Caco-2 (cell line): ENCODE results near the gene SKAP2. TPM values are rescaled to one million over a fixed set of nuclear protein-coding genes. Genes with fewer than 3 reads are reported as not detected.

Source experiments
- BruUV-seq: library from RNA; stranded (reverse); fragments of 400-500 nt; replicated peaks from 2 replicates; lab custom pipeline; 2021; lab: Mats Ljungman, UMichigan
- CTCF ChIA-PET: fragments of 300-600 bp; sonication (Branson Sonifier 250); formaldehyde crosslinking; loops from one replicate; lab custom pipeline; 2022; ENCODE audit warnings: antibody characterized with exemption; lab: Charles Lee
- POLR2A ChIA-PET: fragments of 300-600 bp; sonication (Branson Sonifier 250); formaldehyde crosslinking; loops from one replicate; lab custom pipeline; 2022; ENCODE audit warnings: antibody characterized with exemption; lab: Charles Lee
- DNase-seq, 2 experiments: peaks; one replicate each; pipeline versions ENCODE4 v3.0.0 to v3.0.0-alpha.2; 2020 to 2022
- H3K27me3 ChIP-seq: replicated peaks from 2 replicates; pipeline ENCODE4 v1.6.0; 2011; ENCODE audit warnings: low read length; ENCODE audit not compliant: control insufficient read depth, insufficient read depth
- H3K36me3 ChIP-seq: 2 replicates; pipeline ENCODE4 v1.5.1; 2011; ENCODE audit warnings: low read length; ENCODE audit not compliant: control insufficient read depth, insufficient read depth
- H3K4me1 ChIP-seq: fragments of 250-450 bp; sonication (Bioruptor Pico); 2 replicates; pipeline ENCODE4 v1.5.1; 2020; ENCODE audit warnings: mild to moderate bottlenecking
- H3K4me3 ChIP-seq: 2 replicates; pipeline ENCODE4 v1.5.1; 2011; ENCODE audit warnings: low read depth, mild to moderate bottlenecking, control low read depth, low read length
- H3K9me3 ChIP-seq: fragments of 250-450 bp; sonication (Bioruptor Pico); 2 replicates; pipeline ENCODE4 v1.5.1; 2020; ENCODE audit warnings: mild to moderate bottlenecking, moderate library complexity
- H3K27ac Mint-ChIP-seq: one replicate; pipeline ENCODE4 v1.8.0; 2022; ENCODE audit warnings: mixed read lengths; ENCODE audit not compliant: unreplicated experiment
- H3K27me3 Mint-ChIP-seq: one replicate; pipeline ENCODE4 v1.8.0; 2022; ENCODE audit warnings: mixed read lengths; ENCODE audit not compliant: insufficient read depth, unreplicated experiment
- H3K36me3 Mint-ChIP-seq: one replicate; pipeline ENCODE4 v1.8.0; 2022; ENCODE audit warnings: mild to moderate bottlenecking, mixed read lengths; ENCODE audit not compliant: insufficient read depth, unreplicated experiment
- H3K4me1 Mint-ChIP-seq: one replicate; pipeline ENCODE4 v1.8.0; 2022; ENCODE audit warnings: low read depth, mixed read lengths; ENCODE audit not compliant: unreplicated experiment
- H3K4me3 Mint-ChIP-seq: one replicate; pipeline ENCODE4 v1.8.0; 2022; ENCODE audit warnings: mild to moderate bottlenecking, moderate library complexity, mixed read lengths; ENCODE audit not compliant: unreplicated experiment
- H3K9me3 Mint-ChIP-seq: one replicate; pipeline ENCODE4 v1.8.0; 2022; ENCODE audit warnings: mixed read lengths; ENCODE audit not compliant: unreplicated experiment
- CTCF ChIP-seq, 2 experiments: fragments of 200-600 bp in 1 of 2; IDR thresholded peaks; 1 replicate in 1 of 2; 2 replicates in 1 of 2; pipeline versions ENCODE4 v1.5.1 to v1.8.0; 2011 to 2022; ENCODE audit warnings: antibody characterized with exemption in 1 of 2, control low read depth in 1 of 2, inconsistent platforms in 1 of 2, low read depth in 1 of 2, low read length in 1 of 2, mild to moderate bottlenecking in 1 of 2, moderate library complexity in 1 of 2; ENCODE audit not compliant: insufficient read depth in 1 of 2, severe bottlenecking in 1 of 2, unreplicated experiment in 1 of 2
- intact Hi-C: fragments of 100-400 bp; cut with micrococcal nuclease; formaldehyde crosslinking; loops from one replicate; pipeline ENCODE4 v1.10.0; 2022; ENCODE audit not compliant: unreplicated experiment
- total RNA-seq: library from RNA; stranded (reverse); gene quantifications from 2 replicates; pipeline ENCODE4 v1.2.3, GENCODE V29; 2022

SKAP2 gene
- total RNA-seq, 1 experiment from 2014 or later: 36.2 TPM

- Mint-ChIP-seq H3K27me3 (no peaks in the 10 kb centered on the region), H3K4me1 (peaks cover 6% of the 10 kb centered on the region), H3K4me3 (no peak overlapping the region), H3K9me3 (no peaks in the 10 kb centered on the region), H3K27ac (no peak overlapping the region), H3K36me3 (no peaks in the 10 kb centered on the region)
- Histone ChIP-seq H3K27me3 (no peaks in the 10 kb centered on the region), H3K9me3 (no peaks in the 10 kb centered on the region), H3K4me3 (no peak overlapping the region), H3K4me1 (peaks cover under 1% of the 10 kb centered on the region; the same call in 1 of the 2 replicates), H3K36me3 (no peaks in the 10 kb centered on the region)
- BruUV-seq: no TSS peak
- ChIA-PET POLR2A (no interaction called here), CTCF (no interaction called here)
- DNase-seq: no peak
- intact Hi-C loops: no loop called here
- TF ChIP-seq CTCF (IDR thresholded peaks at IDR 0.05; ENCODE audit: insufficient read depth in 1 of 2, low read depth in 1 of 2, low read length in 1 of 2, severe bottlenecking in 1 of 2, unreplicated experiment in 1 of 2): no peak
Measured at GRCh38 chr7:26705567-26705966, 158.8 kb downstream of the SKAP2 start.

- Histone ChIP-seq H3K27me3 (no peaks in the 10 kb centered on the region), H3K36me3 (no peaks in the 10 kb centered on the region), H3K4me1 (peaks cover 8% of the 10 kb centered on the region), H3K9me3 (no peaks in the 10 kb centered on the region), H3K4me3 (no peak overlapping the region)
- Mint-ChIP-seq H3K4me3 (no peak overlapping the region), H3K27me3 (no peaks in the 10 kb centered on the region), H3K36me3 (no peaks in the 10 kb centered on the region), H3K27ac (no peak overlapping the region), H3K9me3 (no peaks in the 10 kb centered on the region), H3K4me1 (peaks cover 6% of the 10 kb centered on the region)
- TF ChIP-seq CTCF (IDR thresholded peaks at IDR 0.05; ENCODE audit: insufficient read depth in 1 of 2, low read depth in 1 of 2, low read length in 1 of 2, severe bottlenecking in 1 of 2, unreplicated experiment in 1 of 2): no peak
- ChIA-PET CTCF (no interaction called here), POLR2A (no interaction called here)
- no peak for DNase-seq
- intact Hi-C loops: no loop called here
- no TSS peak for BruUV-seq
Measured at GRCh38 chr7:26704786-26705185, 159.6 kb downstream of the SKAP2 start.

- BruUV-seq: no TSS peak
- Mint-ChIP-seq H3K27me3 (no peaks in the 10 kb centered on the region), H3K9me3 (no peaks in the 10 kb centered on the region), H3K4me1 (peaks cover 6% of the 10 kb centered on the region), H3K36me3 (no peaks in the 10 kb centered on the region), H3K27ac (no peak overlapping the region), H3K4me3 (no peak overlapping the region)
- Histone ChIP-seq H3K4me1 (peaks cover 16% of the 10 kb centered on the region), H3K27me3 (no peaks in the 10 kb centered on the region), H3K36me3 (no peaks in the 10 kb centered on the region), H3K9me3 (no peaks in the 10 kb centered on the region), H3K4me3 (no peak overlapping the region)
- TF ChIP-seq CTCF (IDR thresholded peaks at IDR 0.05; ENCODE audit: insufficient read depth in 1 of 2, low read depth in 1 of 2, low read length in 1 of 2, severe bottlenecking in 1 of 2, unreplicated experiment in 1 of 2): no peak
- ChIA-PET POLR2A (no interaction called here), CTCF (no interaction called here)
- no peak for DNase-seq
- intact Hi-C loops: no loop called here
Measured at GRCh38 chr7:26704036-26704435, 160.4 kb downstream of the SKAP2 start.
